WTC11 (cell line): ENCODE measurements around the gene PALMD.

Experiments used
- CTCF ChIP-seq: fragments of 200-600 bp; IDR thresholded peaks from 2 replicates; pipeline ENCODE4 v1.8.0; 2022; ENCODE audit warnings: antibody characterized with exemption
- HMGXB4 ChIP-seq: sonication (generic); formaldehyde crosslinking; IDR thresholded peaks from 2 replicates; pipeline ENCODE4 v1.8.1; 2023; ENCODE audit warnings: mild to moderate bottlenecking, moderate library complexity, missing genetic modification reagents
- ZNF232 ChIP-seq: sonication (generic); formaldehyde crosslinking; IDR thresholded peaks from 2 replicates; pipeline ENCODE4 v1.8.0; 2022; ENCODE audit warnings: mild to moderate bottlenecking, missing genetic modification reagents
- TF ChIP-seq, protein P1 (sequence below): sonication (generic); formaldehyde crosslinking; conservative IDR thresholded peaks from 2 replicates; pipeline ENCODE4 v1.8.1; 2023; ENCODE audit warnings: mild to moderate bottlenecking, low read depth, missing genetic modification reagents, moderate library complexity

DNA sequence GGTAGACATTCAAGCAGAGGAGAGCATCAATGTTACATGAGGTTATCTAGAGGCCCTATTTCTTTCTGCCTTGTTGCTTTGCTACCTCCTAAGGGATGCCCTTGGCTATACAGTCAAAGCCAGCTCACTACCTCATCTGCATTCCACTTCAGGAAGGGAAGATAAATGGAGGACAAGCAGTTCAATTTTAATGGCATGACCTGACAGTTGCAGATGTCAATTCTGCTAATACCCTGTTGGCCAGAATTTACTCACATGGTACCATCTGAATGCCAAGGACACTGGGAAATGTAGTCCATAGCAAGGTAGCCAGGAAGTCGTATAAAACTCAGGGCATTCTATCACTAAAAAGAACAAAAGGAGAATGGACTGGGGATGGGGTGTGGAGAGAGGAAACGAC lies 31.5 kb downstream of the PALMD start:
- TF ChIP-seq HMGXB4 (CRISPR knock-in tag) = no peak
- no peak for TF ChIP-seq CTCF
- TF ChIP-seq ZNF232 (CRISPR knock-in tag) = no peak
- TF ChIP-seq, protein P1, sequence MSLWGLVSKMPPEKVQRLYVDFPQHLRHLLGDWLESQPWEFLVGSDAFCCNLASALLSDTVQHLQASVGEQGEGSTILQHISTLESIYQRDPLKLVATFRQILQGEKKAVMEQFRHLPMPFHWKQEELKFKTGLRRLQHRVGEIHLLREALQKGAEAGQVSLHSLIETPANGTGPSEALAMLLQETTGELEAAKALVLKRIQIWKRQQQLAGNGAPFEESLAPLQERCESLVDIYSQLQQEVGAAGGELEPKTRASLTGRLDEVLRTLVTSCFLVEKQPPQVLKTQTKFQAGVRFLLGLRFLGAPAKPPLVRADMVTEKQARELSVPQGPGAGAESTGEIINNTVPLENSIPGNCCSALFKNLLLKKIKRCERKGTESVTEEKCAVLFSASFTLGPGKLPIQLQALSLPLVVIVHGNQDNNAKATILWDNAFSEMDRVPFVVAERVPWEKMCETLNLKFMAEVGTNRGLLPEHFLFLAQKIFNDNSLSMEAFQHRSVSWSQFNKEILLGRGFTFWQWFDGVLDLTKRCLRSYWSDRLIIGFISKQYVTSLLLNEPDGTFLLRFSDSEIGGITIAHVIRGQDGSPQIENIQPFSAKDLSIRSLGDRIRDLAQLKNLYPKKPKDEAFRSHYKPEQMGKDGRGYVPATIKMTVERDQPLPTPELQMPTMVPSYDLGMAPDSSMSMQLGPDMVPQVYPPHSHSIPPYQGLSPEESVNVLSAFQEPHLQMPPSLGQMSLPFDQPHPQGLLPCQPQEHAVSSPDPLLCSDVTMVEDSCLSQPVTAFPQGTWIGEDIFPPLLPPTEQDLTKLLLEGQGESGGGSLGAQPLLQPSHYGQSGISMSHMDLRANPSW = no peak
